GM12892 (cell line): ENCODE data around the gene UVSSA.

Experiments
- POLR2A ChIP-seq: IDR thresholded peaks from 2 replicates; pipeline ENCODE4 v1.6.1; 2011; ENCODE audit warnings: low read depth, low read length, control low read depth
- POLR2AphosphoS5 ChIP-seq: IDR thresholded peaks from 2 replicates; pipeline ENCODE4 v1.6.1; 2011; ENCODE audit warnings: low read depth, low read length, control low read depth

DNA sequence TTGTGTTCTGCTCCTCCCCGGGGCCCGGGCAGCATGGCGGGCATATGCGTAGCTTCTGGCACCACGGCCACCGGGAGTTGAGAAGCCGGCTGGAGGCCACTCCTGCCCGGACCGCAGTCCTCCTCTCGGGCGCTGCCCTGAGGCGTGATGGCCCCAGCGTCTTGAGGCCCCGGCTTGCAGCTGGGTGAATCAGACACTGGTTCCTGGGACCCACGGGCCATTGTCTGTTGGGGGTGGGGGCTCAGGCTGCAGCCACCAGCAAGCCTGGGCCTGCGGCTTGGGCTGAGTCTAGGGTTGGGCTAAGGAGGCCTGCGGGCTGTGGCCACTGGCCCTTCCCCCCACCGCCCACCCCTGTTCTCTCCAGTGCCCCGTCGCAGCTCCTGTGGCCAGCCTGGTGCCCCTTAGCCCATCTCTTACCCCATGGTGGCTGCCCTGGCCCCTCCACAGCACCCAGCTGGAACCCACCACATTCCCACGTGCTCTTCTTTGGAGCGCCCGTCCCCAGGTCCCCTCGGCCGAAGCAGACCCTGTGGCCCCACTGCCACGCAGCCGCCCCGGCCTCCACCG lies 6.7 kb upstream of the UVSSA start:
- TF ChIP-seq POLR2A = no peak
- no peak for TF ChIP-seq POLR2AphosphoS5
